Measurements from ENCODE around the gene COG4. TPM values are rescaled to one million over a fixed set of nuclear protein-coding genes. Genes with fewer than 3 reads are reported as not detected.

Gene COG4
- total RNA-seq, 1 donor from 2014 or later: 70.8 TPM

GRCh38 chr16:70460737-70461261, 62.6 kb downstream of the COG4 start:
- H3K27me3 Mint-ChIP-seq (ENCODE audit: unreplicated experiment): peaks cover 5% of the 10 kb centered on the region
- H3K4me3 Mint-ChIP-seq (ENCODE audit: unreplicated experiment): peak overlapping the region; percentile 25
- peaks cover 5% of the 10 kb centered on the region for H3K9me3 Mint-ChIP-seq (ENCODE audit: unreplicated experiment)
- TF ChIP-seq, protein P1, sequence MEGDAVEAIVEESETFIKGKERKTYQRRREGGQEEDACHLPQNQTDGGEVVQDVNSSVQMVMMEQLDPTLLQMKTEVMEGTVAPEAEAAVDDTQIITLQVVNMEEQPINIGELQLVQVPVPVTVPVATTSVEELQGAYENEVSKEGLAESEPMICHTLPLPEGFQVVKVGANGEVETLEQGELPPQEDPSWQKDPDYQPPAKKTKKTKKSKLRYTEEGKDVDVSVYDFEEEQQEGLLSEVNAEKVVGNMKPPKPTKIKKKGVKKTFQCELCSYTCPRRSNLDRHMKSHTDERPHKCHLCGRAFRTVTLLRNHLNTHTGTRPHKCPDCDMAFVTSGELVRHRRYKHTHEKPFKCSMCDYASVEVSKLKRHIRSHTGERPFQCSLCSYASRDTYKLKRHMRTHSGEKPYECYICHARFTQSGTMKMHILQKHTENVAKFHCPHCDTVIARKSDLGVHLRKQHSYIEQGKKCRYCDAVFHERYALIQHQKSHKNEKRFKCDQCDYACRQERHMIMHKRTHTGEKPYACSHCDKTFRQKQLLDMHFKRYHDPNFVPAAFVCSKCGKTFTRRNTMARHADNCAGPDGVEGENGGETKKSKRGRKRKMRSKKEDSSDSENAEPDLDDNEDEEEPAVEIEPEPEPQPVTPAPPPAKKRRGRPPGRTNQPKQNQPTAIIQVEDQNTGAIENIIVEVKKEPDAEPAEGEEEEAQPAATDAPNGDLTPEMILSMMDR (IDR thresholded peaks at IDR 0.05; ENCODE audit: partially characterized antibody, unreplicated experiment): no peak
- H3K27ac Mint-ChIP-seq (ENCODE audit: unreplicated experiment): no peak overlapping the region
- H3K36me3 Mint-ChIP-seq (ENCODE audit: unreplicated experiment): no peaks in the 10 kb centered on the region
- peaks cover 10% of the 10 kb centered on the region for H3K4me1 Mint-ChIP-seq (ENCODE audit: low read depth, unreplicated experiment)
- DNase-seq: no peak

- Mint-ChIP-seq H3K27me3 (ENCODE audit: unreplicated experiment) (peaks cover 2% of the 10 kb centered on the region), H3K4me1 (ENCODE audit: low read depth, unreplicated experiment) (peaks cover 13% of the 10 kb centered on the region), H3K36me3 (ENCODE audit: unreplicated experiment) (no peaks in the 10 kb centered on the region), H3K9me3 (ENCODE audit: unreplicated experiment) (peaks cover 6% of the 10 kb centered on the region), H3K4me3 (ENCODE audit: unreplicated experiment) (no peak overlapping the region), H3K27ac (ENCODE audit: unreplicated experiment) (no peak overlapping the region)
- DNase-seq: no peak
- TF ChIP-seq, protein P1 (IDR thresholded peaks at IDR 0.05; ENCODE audit: partially characterized antibody, unreplicated experiment): no peak
These were observed 65.7 kb downstream of the COG4 start for GRCh38 chr16:70457446-70458166.

- Mint-ChIP-seq H3K9me3 (ENCODE audit: unreplicated experiment) (peaks cover 3% of the 10 kb centered on the region), H3K4me1 (ENCODE audit: low read depth, unreplicated experiment) (peaks cover 8% of the 10 kb centered on the region), H3K27me3 (ENCODE audit: unreplicated experiment) (peaks cover 2% of the 10 kb centered on the region), H3K36me3 (ENCODE audit: unreplicated experiment) (no peaks in the 10 kb centered on the region), H3K4me3 (ENCODE audit: unreplicated experiment) (peak overlapping the region; percentile 86), H3K27ac (ENCODE audit: unreplicated experiment) (no peak overlapping the region)
- TF ChIP-seq, protein P1 (IDR thresholded peaks at IDR 0.05; ENCODE audit: partially characterized antibody, unreplicated experiment): no peak
- no peak for DNase-seq
These were observed 67.4 kb downstream of the COG4 start for GRCh38 chr16:70455910-70456309.

DNA sequence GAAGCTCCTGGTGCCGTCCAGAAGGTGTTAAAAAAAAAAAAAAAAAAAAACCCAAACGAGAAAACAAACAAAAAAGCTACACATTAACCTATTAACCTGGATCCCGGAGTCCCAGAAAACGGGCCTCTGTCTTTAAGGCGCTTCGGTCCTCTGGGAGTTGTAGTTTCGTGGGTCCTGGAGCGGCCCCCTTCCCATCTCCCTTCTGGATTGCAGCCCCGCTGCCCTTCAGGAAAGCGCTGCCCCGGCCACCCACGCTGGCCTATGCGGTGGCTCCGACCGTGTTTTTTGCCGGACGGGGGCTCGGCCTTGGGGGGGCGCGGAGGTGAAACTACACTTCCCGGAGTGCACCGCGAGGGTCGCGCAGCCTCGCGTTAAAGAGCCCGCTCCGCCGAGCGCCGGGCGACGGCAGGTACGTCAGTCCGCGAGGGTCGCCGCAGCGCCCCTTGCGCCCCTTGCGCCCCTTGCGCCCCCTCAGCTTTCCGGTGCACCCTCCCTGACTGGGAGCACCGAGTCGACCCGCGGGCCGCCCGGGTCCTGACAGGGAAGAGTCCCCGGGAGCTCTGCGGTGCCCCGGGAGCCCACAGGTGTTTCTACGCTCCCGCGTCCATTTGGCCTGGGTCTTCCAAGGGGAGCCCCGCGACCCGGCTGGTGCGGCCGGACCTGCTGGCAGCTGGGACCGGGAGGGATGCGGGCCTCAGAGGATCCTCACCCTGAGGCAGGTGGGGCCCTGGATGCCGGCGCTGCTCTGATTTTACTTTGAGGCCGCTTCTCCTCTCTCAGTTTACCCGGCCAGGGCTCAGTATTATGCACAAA, 68.9 kb downstream of the COG4 start, which contains the start of gene FCSK:
Gene FCSK (plus strand): TSS at position 374 of the 813 bp plus-strand sequence. CDS start 8,596 bp downstream, outside the sequence.
- H3K4me3 Mint-ChIP-seq (ENCODE audit: unreplicated experiment): peak within 1 kb of the TSS; percentile 86
- H3K36me3 Mint-ChIP-seq (ENCODE audit: unreplicated experiment): peaks cover 4% of the 10 kb centered on the region
- peak within 1 kb of the TSS; percentile 84 for H3K27ac Mint-ChIP-seq (ENCODE audit: unreplicated experiment)
- peaks cover 4% of the 10 kb centered on the region for H3K4me1 Mint-ChIP-seq (ENCODE audit: low read depth, unreplicated experiment)
- no peaks in the 10 kb centered on the region for H3K27me3 Mint-ChIP-seq (ENCODE audit: unreplicated experiment)
- peaks cover 7% of the 10 kb centered on the region for H3K9me3 Mint-ChIP-seq (ENCODE audit: unreplicated experiment)
- DNase-seq: peak; percentile 67
- TF ChIP-seq, protein P1 (IDR thresholded peaks at IDR 0.05; ENCODE audit: partially characterized antibody, unreplicated experiment): peak; percentile 39

Data from glutamatergic neuron (in vitro differentiated cells).